Stimulated activated naive B cell treated with anti-CD40 and anti-IgM and Interleukin-4, amounts not matched to agents 10 μg/mL and 1 μg/mL and 100 μg/mL, for 72 hours (primary cell): Measurements from ENCODE around the gene FKBP5.

ENCODE experiments used
- ATAC-seq, 2 donors: fragments of 150-1000 bp; cut with Tn5 transposase; replicated peaks; 2 replicates each; pipeline ENCODE4 v1.10.0; 2021; ENCODE audit warnings: moderate library complexity in 1 of 2
- DNase-seq: peaks from one replicate; pipeline ENCODE4 v3.0.0; 2021
- H3K27ac Mint-ChIP-seq: one replicate; pipeline ENCODE4 v1.8.0; 2022; ENCODE audit warnings: mild to moderate bottlenecking, mixed read lengths
- H3K27me3 Mint-ChIP-seq, 2 donors: one replicate each; pipeline ENCODE4 v1.8.0; 2022; ENCODE audit warnings: mixed read lengths in 2 of 2
- H3K36me3 Mint-ChIP-seq, 2 donors: one replicate each; pipeline ENCODE4 v1.8.0; 2022; ENCODE audit warnings: mixed read lengths in 2 of 2, mild to moderate bottlenecking in 1 of 2
- H3K4me1 Mint-ChIP-seq, 2 donors: one replicate each; pipeline ENCODE4 v1.8.0; 2022; ENCODE audit warnings: mixed read lengths in 2 of 2, mild to moderate bottlenecking in 1 of 2
- H3K4me3 Mint-ChIP-seq, 2 donors: one replicate each; pipeline ENCODE4 v1.8.0; 2022; ENCODE audit warnings: mild to moderate bottlenecking in 2 of 2, mixed read lengths in 2 of 2, moderate library complexity in 1 of 2
- H3K9me3 Mint-ChIP-seq, 2 donors: one replicate each; pipeline ENCODE4 v1.8.0; 2022; ENCODE audit warnings: mixed read lengths in 2 of 2, mild to moderate bottlenecking in 1 of 2

The FKBP5 gene

GRCh38 chr6:35596448-35597442 is 92.0 kb downstream of the FKBP5 start:
- Mint-ChIP-seq H3K4me3 (no peak overlapping the region), H3K36me3 (peaks cover 10 to 23% of the 10 kb centered on the region in 2 donors), H3K9me3 (no peaks in the 10 kb centered on the region), H3K27me3 (no peaks in the 10 kb centered on the region), H3K27ac (peak overlapping the region; percentile 42), H3K4me1 (peaks cover 8 to 16% of the 10 kb centered on the region in 2 donors)
- ATAC-seq: no peak
- no peak for DNase-seq

DNA sequence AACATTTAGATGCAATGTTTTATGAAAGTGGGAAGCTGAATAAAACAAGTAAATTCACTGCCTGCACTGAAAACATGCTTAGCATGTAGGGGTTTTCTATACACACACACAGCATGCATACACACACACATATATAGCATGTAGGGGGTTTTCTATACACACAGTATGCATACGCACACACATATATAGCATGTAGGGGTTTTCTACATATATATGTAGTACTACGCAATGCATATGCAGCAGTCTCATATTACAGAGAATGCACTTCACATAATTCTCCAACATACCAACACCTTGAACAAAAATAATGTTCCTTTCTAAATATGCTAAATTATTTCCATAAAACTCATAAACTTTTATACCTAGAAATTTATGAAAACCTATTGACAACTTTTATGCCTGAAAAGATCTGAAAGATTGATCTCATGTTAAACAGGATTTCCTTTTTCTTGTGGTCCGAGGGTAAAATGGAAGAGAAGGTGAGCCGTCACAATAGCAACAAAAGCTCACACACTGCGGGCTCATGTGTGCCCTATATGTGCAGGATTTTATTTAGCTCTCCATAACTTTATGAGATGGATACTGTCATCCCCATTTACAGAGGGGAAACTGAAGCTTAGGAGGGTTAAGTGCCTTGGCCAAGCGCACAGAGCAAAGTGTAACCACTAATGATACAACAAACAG is 94.1 kb downstream of the FKBP5 start:
- no peak overlapping the region for H3K4me3 Mint-ChIP-seq
- no peak overlapping the region for H3K27ac Mint-ChIP-seq
- H3K9me3 Mint-ChIP-seq: no peaks in the 10 kb centered on the region
- no peak for DNase-seq
- no peak for ATAC-seq
- H3K27me3 Mint-ChIP-seq: no peaks in the 10 kb centered on the region
- peaks cover 19 to 28% of the 10 kb centered on the region in 2 donors for H3K36me3 Mint-ChIP-seq
- peaks cover 0 to 6% of the 10 kb centered on the region in 2 donors for H3K4me1 Mint-ChIP-seq

DNA sequence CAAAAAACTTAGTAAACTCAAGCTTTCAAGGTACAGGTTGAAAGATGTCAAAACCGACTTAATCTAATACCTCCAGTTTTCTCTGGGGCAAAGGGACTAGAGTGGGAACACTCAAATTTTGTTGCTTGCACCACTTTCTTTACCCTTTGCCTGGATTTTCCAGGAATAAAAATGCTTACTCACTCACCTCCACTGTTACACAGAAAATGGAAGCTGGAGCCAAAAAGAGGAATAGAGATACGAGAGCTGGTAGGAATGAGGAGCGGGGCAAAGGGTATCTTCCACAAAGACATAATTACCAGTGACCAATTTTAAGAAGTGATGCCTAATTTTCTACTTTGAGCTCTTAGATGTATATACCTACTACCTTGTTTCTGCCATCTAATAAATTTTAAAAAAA is 96.5 kb downstream of the FKBP5 start:
- no peak for ATAC-seq
- DNase-seq: no peak
- H3K27me3 Mint-ChIP-seq: no peaks in the 10 kb centered on the region
- H3K4me3 Mint-ChIP-seq: no peak overlapping the region
- peaks cover 0 to 6% of the 10 kb centered on the region in 2 donors for H3K4me1 Mint-ChIP-seq
- H3K36me3 Mint-ChIP-seq: peaks cover 19 to 27% of the 10 kb centered on the region in 2 donors
- no peak overlapping the region for H3K27ac Mint-ChIP-seq
- H3K9me3 Mint-ChIP-seq: no peaks in the 10 kb centered on the region

- no peak for ATAC-seq
- Mint-ChIP-seq H3K4me1 (peaks cover 4 to 18% of the 10 kb centered on the region in 2 donors), H3K27me3 (no peaks in the 10 kb centered on the region), H3K9me3 (no peaks in the 10 kb centered on the region), H3K4me3 (no peak overlapping the region), H3K36me3 (peaks cover 14 to 26% of the 10 kb centered on the region in 2 donors), H3K27ac (no peak overlapping the region)
- no peak for DNase-seq
These were observed 98.1 kb downstream of the FKBP5 start for GRCh38 chr6:35590622-35591066.

DNA sequence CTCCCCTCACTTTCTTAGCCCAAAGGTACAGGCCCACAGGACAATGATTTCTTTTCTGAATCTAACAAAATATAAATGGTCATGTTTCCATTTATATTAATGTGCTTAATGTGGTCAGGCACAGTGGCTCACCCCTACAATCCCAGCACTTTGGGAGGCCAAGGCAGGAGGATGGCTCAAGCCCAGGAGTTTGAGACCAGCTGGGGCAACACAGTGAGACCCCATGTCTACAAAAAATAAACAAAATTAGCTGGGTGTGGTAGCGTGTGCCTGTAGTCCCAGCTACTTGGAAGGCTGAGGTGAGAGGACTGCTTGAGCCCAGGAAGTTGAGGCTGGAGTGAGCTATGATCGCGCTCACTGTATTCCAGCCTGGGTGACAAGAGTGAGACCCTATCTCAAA is 98.8 kb downstream of the FKBP5 start:
- H3K27ac Mint-ChIP-seq: peak overlapping the region; percentile 47
- H3K27me3 Mint-ChIP-seq: no peaks in the 10 kb centered on the region
- no peak overlapping the region for H3K4me3 Mint-ChIP-seq
- peaks cover 11 to 23% of the 10 kb centered on the region in 2 donors for H3K36me3 Mint-ChIP-seq
- no peak for ATAC-seq
- H3K4me1 Mint-ChIP-seq: peaks cover 4 to 18% of the 10 kb centered on the region in 2 donors
- DNase-seq: no peak
- H3K9me3 Mint-ChIP-seq: no peaks in the 10 kb centered on the region

GRCh38 chr6:35589201-35589739 is 99.4 kb downstream of the FKBP5 start:
- Mint-ChIP-seq H3K9me3 (no peaks in the 10 kb centered on the region), H3K4me1 (peaks cover 4 to 18% of the 10 kb centered on the region in 2 donors), H3K27me3 (no peaks in the 10 kb centered on the region), H3K4me3 (no peak overlapping the region), H3K36me3 (peaks cover 9 to 18% of the 10 kb centered on the region in 2 donors), H3K27ac (no peak overlapping the region)
- ATAC-seq (no peak), DNase-seq (no peak)

GRCh38 chr6:35587167-35587566 is 101.5 kb downstream of the FKBP5 start:
- Mint-ChIP-seq H3K4me3 (no peak overlapping the region), H3K36me3 (peaks cover 10 to 15% of the 10 kb centered on the region in 2 donors), H3K9me3 (no peaks in the 10 kb centered on the region), H3K27me3 (no peaks in the 10 kb centered on the region), H3K27ac (no peak overlapping the region), H3K4me1 (peaks cover 4 to 18% of the 10 kb centered on the region in 2 donors)
- ATAC-seq: no peak
- DNase-seq: no peak

DNA sequence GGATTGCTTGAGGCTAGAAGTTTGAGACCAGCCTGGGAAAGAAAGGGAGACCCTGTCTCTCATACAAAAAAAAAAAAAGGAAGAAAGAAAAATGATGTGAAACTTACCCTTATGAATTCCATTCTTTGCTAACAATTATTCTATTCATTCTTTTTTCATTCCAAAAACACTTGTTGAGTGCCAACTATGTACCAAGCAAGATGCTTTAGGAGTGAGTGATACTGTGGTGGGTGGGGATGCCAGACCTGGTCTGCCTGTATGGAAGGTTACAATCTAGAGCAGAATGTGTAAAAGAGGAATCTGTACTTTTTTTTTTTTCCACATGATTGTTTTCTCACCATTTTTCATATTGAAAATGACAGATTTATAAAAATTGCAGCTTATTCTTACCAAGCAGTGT is 102.2 kb downstream of the FKBP5 start:
- peak overlapping the region; percentile 79 for H3K27ac Mint-ChIP-seq
- H3K27me3 Mint-ChIP-seq: no peaks in the 10 kb centered on the region
- ATAC-seq: no peak
- H3K36me3 Mint-ChIP-seq: peaks cover 10 to 15% of the 10 kb centered on the region in 2 donors
- peaks cover 4 to 17% of the 10 kb centered on the region in 2 donors for H3K4me1 Mint-ChIP-seq
- no peaks in the 10 kb centered on the region for H3K9me3 Mint-ChIP-seq
- DNase-seq: no peak
- H3K4me3 Mint-ChIP-seq: no peak overlapping the region

GRCh38 chr6:35585658-35586057 is 103.1 kb downstream of the FKBP5 start:
- no peaks in the 10 kb centered on the region for H3K9me3 Mint-ChIP-seq
- peaks cover 10 to 14% of the 10 kb centered on the region in 2 donors for H3K36me3 Mint-ChIP-seq

DNA sequence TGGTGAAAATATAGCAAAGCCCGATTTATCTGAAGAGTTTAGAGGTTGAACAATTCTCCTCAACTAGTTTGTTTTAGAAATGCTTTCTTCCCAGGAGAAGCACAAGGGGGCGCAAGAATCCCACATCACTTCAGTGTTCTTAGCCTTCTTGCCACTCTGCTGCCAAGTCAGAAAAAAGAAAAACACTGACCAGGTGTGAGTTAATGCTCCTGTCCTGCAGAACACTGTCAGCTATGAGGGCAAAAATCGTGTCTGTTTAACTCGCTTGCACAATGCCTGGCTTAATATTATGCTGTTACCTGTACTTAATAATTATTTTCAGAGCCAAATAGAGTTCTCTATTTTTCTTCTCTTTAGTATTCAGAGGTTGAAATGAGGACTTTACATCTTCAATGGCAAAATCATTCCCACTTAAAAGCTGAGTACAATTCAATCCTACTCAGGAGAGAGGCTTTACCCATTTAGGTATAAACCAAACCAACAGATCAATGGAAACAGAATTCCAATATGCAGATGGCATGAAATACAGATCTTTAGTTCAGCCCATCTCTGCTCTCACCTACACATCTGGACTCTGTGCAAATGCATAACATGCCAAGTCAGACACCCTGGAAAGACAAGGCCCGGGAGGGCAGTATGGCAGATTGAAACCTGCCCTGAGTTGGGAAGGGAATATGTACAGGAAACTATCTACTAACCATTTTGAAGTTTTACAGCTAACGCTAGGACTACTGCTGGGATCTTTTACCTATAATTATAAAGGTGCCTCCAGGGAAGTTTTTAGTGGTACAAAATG is 104.6 kb downstream of the FKBP5 start:
- no peaks in the 10 kb centered on the region for H3K9me3 Mint-ChIP-seq
- H3K27me3 Mint-ChIP-seq: no peaks in the 10 kb centered on the region
- H3K4me3 Mint-ChIP-seq: no peak overlapping the region
- peak; percentile 64 to 68 for ATAC-seq
- peaks cover 4 to 12% of the 10 kb centered on the region in 2 donors for H3K4me1 Mint-ChIP-seq
- H3K36me3 Mint-ChIP-seq: peaks cover 5% of the 10 kb centered on the region in 2 donors
- peak; percentile 41 for DNase-seq
- H3K27ac Mint-ChIP-seq: no peak overlapping the region

More at GRCh38 chr6:35585658-35586057, 103.1 kb downstream of the FKBP5 start:
- Mint-ChIP-seq H3K27ac (no peak overlapping the region), H3K4me3 (no peak overlapping the region), H3K27me3 (no peaks in the 10 kb centered on the region), H3K4me1 (peaks cover 4 to 12% of the 10 kb centered on the region in 2 donors)
- ATAC-seq (no peak), DNase-seq (no peak)

- Mint-ChIP-seq H3K4me1 (peaks cover 4 to 12% of the 10 kb centered on the region in 2 donors), H3K4me3 (no peak overlapping the region)
These were observed 106.4 kb downstream of the FKBP5 start for GRCh38 chr6:35582315-35582714.

GRCh38 chr6:35581633-35582032 is 107.1 kb downstream of the FKBP5 start:
- H3K27me3 Mint-ChIP-seq: no peaks in the 10 kb centered on the region
- peaks cover 5 to 8% of the 10 kb centered on the region in 2 donors for H3K36me3 Mint-ChIP-seq
- H3K9me3 Mint-ChIP-seq: no peaks in the 10 kb centered on the region
- peaks cover 4 to 6% of the 10 kb centered on the region in 2 donors for H3K4me1 Mint-ChIP-seq
- DNase-seq (no peak), ATAC-seq (no peak)
- no peak overlapping the region for H3K4me3 Mint-ChIP-seq
- H3K27ac Mint-ChIP-seq: no peak overlapping the region

More at GRCh38 chr6:35582315-35582714, 106.4 kb downstream of the FKBP5 start:
- no peak overlapping the region for H3K27ac Mint-ChIP-seq
- H3K9me3 Mint-ChIP-seq: no peaks in the 10 kb centered on the region
- peaks cover 5% of the 10 kb centered on the region in 2 donors for H3K36me3 Mint-ChIP-seq
- DNase-seq: no peak
- H3K27me3 Mint-ChIP-seq: no peaks in the 10 kb centered on the region
- ATAC-seq: no peak

DNA sequence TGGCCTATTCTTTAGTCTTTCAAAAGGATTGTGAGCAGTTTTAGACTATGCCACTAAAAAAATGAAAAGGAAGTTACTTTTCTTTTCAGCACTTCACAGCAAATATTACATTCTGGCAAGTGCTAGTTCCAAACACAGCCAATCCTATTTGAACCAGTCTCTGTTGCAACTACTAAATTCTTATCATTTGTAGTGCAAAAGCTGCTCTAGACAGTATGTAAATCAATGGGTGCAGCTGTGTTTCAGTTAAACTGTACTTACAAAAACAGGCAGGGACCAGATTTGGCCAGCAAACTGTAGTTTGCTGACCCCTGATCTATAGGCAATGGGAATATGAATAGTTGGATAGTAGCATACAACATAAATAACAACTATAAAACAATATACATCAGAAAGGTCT is 107.9 kb downstream of the FKBP5 start:
- DNase-seq (no peak), ATAC-seq (no peak)
- Mint-ChIP-seq H3K27ac (no peak overlapping the region), H3K27me3 (no peaks in the 10 kb centered on the region), H3K9me3 (no peaks in the 10 kb centered on the region), H3K4me1 (no peaks in the 10 kb centered on the region), H3K4me3 (no peak overlapping the region), H3K36me3 (peaks cover 5 to 6% of the 10 kb centered on the region in 2 donors)
